NCI-H1092 (cell line): ENCODE results near the gene TMEM51.

ENCODE experiments used
- DNase-seq: peaks from one replicate; lab custom pipeline; 2025; lab: John Stamatoyannopoulos, UW

TMEM51 gene

DNA sequence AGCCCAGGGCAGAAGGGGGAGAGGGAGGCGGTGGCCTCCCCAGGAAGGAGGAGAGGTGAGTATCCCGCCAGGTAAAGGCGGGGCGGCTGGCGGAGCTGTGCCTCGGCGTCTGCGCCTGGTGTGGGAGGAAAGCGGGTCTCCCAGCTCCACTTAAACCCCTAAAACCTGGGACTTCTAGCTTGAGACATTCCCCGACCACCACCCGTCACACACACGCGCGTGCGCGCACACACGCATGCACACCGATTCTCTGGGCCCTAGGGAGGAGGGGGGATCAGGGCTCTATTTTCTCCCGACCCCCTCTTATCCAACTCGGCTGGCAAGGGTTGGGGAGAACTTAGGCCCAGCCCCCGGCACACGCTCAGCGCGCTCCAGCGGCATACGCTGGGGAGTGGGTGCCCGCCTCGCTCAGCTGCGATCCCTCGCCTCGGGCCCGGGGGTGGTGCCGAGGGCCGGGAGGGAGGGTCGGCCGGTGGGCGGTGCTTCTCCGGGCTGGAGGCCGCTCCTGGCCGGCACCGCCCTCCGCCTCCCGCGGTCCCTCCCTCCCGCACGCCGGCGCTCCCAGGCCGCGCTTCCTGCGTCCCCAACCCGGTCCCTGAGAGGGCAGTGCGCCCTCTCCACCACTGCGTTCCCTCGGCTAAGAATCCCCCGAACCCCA, at the start of gene TMEM51:
TMEM51 (plus strand) TSS at position 564 of the 658 bp plus-strand sequence. CDS start 61,341 bp downstream, outside the sequence.
- DNase-seq = peak; percentile 78

DNA sequence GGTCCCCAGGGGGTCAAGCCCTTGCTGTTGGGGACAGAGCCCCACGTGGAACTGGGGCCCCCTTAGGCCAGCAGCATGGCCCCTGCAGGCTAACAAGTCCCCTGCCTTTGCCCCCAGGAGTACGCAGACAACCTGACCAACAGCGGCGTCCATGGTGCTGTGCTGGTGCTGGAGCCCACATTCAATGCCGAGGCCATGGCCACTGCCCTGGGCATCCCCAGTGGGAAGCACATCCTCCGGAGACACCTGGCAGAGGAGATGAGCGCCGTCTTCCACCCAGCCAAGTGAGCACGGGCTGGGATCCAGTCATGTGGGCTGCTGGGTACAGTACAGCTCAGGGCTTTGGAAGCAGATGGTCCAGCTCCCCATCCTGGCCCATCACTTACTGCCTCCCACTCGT, 49.6 kb upstream of the TMEM51 start:
- no peak for DNase-seq

DNA sequence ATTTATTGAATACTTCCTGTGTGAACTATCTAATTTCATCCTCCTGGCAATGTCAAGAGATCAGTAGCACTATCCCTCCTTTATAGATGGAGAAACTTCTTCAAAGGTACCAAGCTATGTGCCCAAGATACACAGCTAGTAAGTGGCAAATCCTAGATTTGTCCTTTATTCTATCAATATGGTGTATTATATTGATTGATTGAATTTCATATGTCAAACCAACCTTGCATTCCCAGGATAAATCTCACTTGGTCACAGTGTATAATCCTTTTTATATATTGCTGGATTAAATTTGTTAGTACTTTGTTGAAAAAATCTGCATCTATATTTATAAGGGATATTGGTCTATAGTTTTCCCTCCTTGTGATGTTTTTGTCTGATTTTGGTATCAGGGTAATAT, 48.8 kb upstream of the TMEM51 start:
- DNase-seq = no peak

DNA sequence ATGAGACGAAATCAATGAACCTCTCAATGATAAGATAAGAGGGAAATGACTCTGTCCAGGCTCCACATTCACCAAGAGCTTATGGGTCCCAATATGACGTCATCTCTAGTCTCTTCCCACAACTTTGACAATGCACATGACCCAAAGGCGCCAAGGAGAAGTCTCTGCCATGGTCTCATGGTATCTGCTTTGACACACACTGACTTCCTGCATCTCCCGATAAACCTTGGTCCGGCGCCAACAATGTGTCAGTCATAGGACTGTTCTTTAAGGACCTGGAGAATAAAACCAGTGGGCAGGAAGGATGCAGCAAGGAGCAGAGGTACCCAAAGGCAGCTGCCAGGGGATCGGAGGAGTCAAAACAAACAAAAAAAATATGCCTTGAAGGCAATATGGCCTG, 46.9 kb upstream of the TMEM51 start:
- DNase-seq = no peak

- no peak for DNase-seq
Observed at GRCh38 chr1:15107058-15107687, 46.4 kb upstream of the TMEM51 start.

GRCh38 chr1:15107911-15108310, 45.6 kb upstream of the TMEM51 start:
- no peak for DNase-seq

GRCh38 chr1:15110128-15110866, 43.2 kb upstream of the TMEM51 start:
- no peak for DNase-seq

DNA sequence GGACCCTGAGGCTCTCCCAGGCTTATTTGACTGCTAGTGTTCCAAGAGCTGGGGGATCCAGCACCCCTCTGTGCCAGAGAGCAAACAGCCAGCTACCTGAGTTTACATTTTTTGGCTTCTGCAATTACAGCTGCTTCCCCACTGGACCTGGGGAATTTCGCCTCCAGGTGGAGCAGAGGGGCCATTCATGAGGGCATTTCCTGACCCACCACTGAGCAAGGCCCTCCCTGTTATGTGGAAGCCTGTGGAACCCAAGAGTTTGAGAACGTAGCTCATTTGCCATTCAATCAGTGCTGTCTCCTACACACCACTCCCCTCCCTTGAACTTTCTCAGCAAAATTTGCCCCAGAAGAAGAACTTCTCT, 42.7 kb upstream of the TMEM51 start:
- DNase-seq = no peak

GRCh38 chr1:15113146-15113545, 40.4 kb upstream of the TMEM51 start:
- DNase-seq = no peak

- no peak for DNase-seq
Observed at GRCh38 chr1:15114884-15115283, 38.7 kb upstream of the TMEM51 start.

DNA sequence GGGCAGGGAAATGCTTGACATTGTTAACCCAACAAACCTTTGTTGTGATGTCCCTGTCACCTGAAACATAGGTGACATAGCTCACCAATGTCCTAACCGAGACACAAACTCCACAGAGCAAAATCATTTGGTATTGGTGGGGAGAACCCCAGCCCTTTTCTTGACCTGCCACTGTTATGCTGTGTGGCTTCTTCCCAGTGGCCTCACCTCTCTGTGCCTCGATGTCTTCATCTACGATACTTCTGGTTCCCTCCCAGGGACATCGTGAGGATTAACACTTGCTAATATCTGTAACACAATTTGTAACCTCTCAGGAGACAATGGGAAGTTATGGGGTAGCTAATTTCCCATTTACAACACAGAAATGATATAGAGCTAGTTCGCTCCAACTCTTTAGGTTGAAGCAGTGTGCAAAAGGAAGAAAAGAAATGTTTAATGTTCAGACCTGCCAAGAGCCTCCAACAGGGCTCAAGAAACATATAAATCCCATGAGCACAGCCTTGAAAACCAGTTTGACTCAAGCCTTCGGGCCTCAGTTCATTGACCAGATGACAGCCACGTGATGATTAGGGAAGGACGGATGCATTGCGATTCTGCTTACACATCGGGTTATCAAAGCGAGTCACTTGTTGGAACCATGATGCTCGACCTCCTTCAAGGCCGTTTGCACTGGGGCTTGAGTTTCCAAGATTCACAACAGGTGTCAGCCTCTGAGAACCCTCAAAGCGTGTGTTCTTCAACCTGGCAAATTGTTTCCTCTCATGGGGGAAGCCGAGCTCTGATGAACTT, 37.8 kb upstream of the TMEM51 start:
- no peak for DNase-seq

DNA sequence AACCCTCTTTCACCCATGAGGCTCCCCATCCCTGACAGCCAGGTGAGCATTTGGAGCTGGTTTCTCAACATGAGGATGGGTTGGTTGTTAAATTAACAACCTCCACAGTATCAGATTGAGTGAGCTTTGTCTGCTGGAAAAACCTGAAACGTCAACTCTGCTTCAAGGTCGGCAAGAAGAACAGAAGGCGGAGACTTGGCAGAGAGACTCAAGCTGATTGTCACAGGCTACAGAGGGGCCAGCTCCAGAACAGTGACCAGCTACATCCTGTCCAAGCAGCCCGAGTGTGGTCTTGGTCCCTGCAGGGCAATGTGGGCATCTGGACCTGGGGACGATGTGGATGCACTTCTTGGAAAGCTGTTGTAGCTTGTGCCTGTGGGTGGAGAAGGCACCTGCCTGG, 36.6 kb upstream of the TMEM51 start:
- no peak for DNase-seq

DNA sequence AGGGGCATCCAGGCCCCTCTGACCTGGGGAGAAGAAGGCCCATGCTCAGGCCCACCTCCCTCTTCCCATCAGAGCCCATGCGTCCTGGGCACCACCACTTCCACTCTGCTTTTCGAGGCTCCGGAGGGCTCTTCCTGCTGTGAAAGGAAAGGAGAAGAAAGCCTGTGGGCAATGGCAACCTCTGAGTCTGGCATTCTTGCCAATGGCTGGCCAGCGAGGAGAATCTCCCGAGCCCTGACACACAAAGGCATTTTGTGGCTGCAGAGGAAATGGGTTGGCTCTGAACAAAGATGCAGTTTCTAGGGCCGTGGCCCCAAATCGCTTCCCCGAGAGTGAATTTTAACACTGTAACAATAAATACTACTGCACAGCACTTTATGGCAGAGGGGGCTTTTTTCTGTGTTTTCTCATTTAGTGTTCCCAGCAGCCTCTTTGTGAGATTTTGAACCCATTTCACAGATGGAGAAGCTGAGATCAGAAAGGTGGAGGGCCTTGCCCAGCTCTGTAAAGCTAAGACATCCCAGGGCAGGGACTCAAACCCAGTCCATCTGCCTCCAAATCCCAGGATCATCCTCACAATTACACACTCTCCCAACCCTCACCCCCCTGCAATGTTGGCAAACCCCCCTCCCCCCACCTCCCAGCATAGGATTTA, 35.7 kb upstream of the TMEM51 start:
- no peak for DNase-seq

- DNase-seq = no peak
Observed at GRCh38 chr1:15118579-15118978, 35.0 kb upstream of the TMEM51 start.

DNA sequence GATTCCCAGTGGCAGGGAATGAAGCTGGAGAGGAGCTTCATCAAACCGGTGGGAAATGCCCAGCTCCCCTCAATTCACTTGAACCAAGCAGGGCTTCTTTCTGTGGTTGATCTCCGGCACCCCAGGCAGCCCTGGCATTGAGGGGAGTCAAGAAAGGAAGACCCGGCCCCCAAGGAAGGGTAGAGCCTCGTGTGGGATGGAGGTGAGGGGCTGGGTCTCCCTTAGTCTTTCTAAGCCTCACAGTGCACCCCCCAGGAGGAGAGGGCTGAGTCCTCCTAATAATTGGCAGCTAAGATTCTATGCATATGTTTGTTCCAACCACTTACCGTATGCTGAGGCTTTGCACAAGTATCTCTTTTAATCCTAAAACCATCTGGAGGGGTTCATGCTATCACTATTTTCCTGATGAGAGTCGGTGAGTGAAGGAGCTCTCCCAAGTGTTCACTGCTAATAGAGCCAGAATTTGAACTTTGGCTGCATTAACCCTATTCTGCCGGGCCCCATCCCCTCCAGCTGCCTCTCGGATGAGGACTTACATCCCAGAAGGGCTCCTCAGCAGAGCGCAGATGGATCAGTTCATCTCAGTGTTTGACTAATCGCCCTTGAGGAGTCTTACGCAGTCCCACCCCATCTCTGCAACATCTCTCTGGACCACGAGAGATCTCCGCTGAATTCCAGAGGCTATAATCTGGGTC, 33.1 kb upstream of the TMEM51 start:
- DNase-seq = no peak

DNA sequence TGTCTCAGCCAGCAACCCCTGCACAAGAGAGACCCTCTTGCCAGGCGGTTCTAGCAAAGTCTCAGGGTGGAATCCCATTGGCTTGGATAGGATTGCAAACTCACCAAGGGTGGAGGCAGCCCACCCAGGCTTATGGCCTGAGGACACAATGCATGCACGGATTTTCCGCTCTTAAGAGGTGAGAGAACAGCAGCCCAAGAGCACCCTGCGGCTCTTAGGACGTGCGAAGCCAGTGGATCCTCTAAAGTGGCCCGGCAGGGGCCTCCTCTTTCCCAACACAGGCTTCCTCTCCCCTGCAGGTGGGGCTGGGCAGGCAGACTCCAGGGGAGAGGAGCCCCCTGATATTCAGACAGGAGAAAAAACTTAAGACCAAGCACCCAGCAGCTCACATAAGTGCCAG, 31.2 kb upstream of the TMEM51 start:
- no peak for DNase-seq

DNA sequence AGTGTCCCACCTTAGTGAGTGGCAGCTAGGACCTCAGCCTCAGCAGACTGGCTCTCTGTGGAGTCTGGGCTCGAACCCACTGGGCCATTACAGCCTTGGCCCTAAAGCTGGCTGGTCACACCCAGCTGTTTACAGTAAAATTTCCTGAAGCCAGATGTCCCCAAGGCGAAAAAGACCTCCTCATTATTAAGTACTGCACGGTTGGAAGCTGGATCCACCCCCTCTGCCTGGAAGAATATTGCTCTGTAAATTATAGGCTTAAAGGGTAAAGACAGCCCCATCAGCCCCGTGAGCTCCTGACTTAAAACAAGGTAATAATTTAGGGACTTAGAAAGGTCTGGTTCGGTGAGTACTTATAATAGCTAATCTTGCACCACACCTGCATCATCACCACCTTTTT, 30.3 kb upstream of the TMEM51 start:
- no peak for DNase-seq

DNA sequence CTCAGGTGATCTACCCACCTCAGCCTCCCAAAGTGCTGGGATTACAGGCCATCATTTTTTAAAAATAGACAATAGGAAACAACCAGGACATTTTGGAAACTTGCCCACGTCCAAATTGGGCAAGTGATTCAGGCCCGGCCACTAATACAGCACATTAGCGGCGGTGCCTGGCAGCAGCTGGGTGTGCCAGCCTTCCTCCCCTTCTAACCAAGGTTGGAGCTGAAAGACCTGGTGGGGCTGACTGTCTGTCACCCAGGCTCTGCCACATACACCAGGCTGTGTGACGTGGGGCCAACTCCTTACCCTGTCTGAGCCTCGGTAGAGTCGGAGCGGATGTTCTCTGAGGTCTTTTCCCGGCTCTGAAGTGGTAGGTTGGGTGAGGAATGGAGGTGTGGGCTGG, 29.6 kb upstream of the TMEM51 start:
- no peak for DNase-seq

DNA sequence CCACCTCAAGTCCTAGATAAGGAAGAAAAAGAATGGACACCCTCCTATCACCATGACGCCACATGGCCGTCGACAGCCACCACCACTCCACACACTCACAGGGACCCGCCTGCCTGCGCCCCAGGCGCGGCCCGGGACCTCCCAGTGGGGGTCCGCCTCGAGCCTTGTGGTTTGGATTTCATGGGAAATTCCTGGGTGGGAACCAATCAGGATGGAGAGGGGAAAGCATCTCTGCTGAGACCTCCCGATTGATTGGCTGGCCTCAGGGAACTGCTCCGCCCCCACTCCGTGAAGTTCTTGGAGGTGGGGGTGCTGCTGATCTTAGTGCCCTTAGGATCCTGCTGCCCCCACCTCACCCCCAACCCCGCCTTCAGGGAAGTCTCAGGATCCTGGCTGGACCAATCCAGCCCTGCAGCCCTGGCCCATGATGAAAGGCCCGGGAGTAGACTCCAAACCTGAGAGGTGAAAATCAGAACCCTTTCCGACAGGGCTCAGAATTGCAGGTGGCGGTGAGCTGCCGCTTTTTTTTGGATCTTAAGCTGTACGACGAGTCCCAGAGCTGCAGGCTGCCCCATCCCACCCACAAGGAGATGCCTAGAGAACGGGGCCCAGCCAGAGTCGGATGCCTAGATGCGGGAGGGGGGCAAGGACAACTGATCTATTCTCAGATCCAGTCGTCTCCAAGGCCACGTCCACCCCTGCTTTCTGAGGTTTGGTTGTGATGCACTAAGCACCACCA, 29.0 kb upstream of the TMEM51 start:
- no peak for DNase-seq

- no peak for DNase-seq
Observed at GRCh38 chr1:15125101-15125745, 28.3 kb upstream of the TMEM51 start.
